ENCODE data around the gene ORC4.

Gene ORC4

DNA sequence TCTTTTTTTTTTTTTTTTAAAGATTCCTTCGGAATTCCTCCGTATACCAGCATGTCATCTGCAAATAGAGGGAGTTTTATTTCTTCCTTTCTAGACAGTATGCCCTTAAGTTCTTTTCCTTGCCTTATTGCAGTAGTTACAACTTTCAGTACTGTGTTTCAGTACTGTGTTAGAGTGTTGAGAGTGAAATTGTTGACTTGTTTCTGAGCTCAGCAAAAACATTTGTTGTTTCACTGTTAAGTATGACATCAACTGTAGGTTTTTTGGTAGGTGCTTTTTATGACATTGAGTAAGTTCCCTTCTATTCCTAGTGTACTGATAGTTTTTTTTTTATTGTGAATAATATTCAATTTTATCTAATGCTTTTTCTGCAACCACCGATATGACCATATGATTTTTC, 131.9 kb downstream of the ORC4 start:
- TF ChIP-seq, protein P1, sequence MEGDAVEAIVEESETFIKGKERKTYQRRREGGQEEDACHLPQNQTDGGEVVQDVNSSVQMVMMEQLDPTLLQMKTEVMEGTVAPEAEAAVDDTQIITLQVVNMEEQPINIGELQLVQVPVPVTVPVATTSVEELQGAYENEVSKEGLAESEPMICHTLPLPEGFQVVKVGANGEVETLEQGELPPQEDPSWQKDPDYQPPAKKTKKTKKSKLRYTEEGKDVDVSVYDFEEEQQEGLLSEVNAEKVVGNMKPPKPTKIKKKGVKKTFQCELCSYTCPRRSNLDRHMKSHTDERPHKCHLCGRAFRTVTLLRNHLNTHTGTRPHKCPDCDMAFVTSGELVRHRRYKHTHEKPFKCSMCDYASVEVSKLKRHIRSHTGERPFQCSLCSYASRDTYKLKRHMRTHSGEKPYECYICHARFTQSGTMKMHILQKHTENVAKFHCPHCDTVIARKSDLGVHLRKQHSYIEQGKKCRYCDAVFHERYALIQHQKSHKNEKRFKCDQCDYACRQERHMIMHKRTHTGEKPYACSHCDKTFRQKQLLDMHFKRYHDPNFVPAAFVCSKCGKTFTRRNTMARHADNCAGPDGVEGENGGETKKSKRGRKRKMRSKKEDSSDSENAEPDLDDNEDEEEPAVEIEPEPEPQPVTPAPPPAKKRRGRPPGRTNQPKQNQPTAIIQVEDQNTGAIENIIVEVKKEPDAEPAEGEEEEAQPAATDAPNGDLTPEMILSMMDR (conservative IDR thresholded peaks at IDR 0.05; ENCODE audit: low read length): no peak
- no peak overlapping the region for H3K4me3 ChIP-seq (ENCODE audit: low read length)
- DNase-seq (ENCODE audit: low read depth): no peak

DNA sequence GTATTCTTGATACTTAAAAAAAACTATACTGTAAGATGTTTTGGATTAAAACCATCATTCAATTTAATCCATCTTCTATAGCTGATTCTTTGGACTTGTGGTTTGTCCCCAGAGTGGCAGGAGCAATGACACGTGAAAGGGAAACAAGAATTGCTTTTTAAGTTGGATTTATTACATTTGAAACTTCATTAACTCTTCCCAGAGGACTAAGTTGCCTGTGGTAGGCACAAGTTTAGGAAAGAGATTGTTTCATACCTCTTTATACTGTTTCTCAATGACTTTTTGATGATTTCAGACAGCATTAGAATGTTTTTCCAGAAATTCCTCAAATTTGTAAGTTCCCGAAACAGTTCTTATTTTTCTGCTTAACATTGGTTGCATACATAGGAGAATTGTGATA, 134.4 kb downstream of the ORC4 start:
- no peak for DNase-seq (ENCODE audit: low read depth)
- TF ChIP-seq, protein P1 (conservative IDR thresholded peaks at IDR 0.05; ENCODE audit: low read length): no peak
- H3K4me3 ChIP-seq (ENCODE audit: low read length): no peak overlapping the region

DNA sequence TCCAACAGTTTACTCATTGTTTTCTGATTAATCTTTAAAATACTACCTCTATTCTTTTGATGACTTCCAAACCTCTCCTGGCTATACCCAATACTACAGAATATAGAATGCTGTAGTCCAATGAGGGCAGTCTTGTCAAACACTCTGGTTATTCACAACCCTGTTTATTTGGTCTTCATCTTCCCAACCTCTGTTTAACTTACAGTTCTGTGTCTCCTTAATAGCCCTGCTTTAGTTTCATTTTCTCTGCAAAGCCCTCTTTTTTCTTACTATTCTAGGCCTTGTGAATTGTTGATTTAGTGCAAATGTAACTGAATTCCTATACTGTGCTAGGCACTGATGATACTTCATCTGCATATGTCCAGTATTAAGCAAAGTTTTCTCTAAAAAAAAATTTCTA, 135.7 kb downstream of the ORC4 start:
- TF ChIP-seq, protein P1 (conservative IDR thresholded peaks at IDR 0.05; ENCODE audit: low read length): no peak
- H3K4me3 ChIP-seq (ENCODE audit: low read length): no peak overlapping the region
- DNase-seq (ENCODE audit: low read depth): no peak

DNA sequence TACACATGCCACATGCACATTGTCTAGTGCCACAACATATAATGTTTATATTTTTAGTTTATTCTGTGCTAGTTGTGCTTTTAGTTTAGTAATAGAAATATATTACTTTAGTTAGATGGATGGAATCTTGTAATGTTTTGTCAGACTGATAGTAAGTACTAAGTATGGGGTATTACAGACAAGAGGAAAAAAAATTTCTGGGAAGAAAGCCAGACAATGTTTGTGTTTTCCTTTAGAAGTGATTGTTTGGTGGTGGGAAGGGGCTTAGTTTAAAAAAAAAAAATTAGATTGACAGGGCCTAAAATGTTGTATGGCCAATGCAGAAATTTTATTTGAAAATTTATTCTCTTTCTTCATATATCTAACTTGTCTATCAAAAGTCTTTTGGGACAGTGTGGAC, 137.9 kb downstream of the ORC4 start:
- TF ChIP-seq, protein P1 (conservative IDR thresholded peaks at IDR 0.05; ENCODE audit: low read length): no peak
- no peak for DNase-seq (ENCODE audit: low read depth)
- no peak overlapping the region for H3K4me3 ChIP-seq (ENCODE audit: low read length)

All from AG10803 (cell line).